Liver (tissue), 3 donors: Measurements from ENCODE around the gene RNF112.

Experiments used
- ATF3 ChIP-seq: IDR thresholded peaks from 2 replicates; pipeline ENCODE4 v1.6.1; 2016; ENCODE audit warnings: antibody characterized with exemption
- CTCF ChIP-seq: fragments of 150-350 bp; IDR thresholded peaks from 2 replicates; pipeline ENCODE4 v1.5.1; 2017; ENCODE audit warnings: improper control_type of control experiment, low read depth, low read length; ENCODE audit not compliant: missing input control
- EGR1 ChIP-seq, 2 donors: IDR thresholded peaks; 2 replicates each; pipeline ENCODE4 v1.6.1; 2016 to 2018; ENCODE audit warnings: antibody characterized with exemption in 2 of 2, low read depth in 2 of 2
- FOXA1 ChIP-seq: IDR thresholded peaks from 2 replicates; pipeline ENCODE4 v1.6.1; 2016; ENCODE audit warnings: antibody characterized with exemption
- GABPA ChIP-seq, 2 donors: IDR thresholded peaks in 1 of 2; conservative IDR thresholded peaks in 1 of 2; 2 replicates each; pipeline ENCODE4 v1.6.1; 2016; ENCODE audit warnings: antibody characterized with exemption in 2 of 2, mild to moderate bottlenecking in 1 of 2, moderate library complexity in 1 of 2
- MAX ChIP-seq: IDR thresholded peaks from 2 replicates; pipeline ENCODE4 v1.6.1; 2016; ENCODE audit warnings: antibody characterized with exemption
- RAD21 ChIP-seq, 2 donors: IDR thresholded peaks; 2 replicates each; pipeline ENCODE4 v1.6.1; 2016; ENCODE audit warnings: antibody characterized with exemption in 2 of 2, mild to moderate bottlenecking in 2 of 2
- SP1 ChIP-seq: IDR thresholded peaks from 2 replicates; pipeline ENCODE4 v1.6.1; 2018; ENCODE audit warnings: antibody characterized with exemption, mild to moderate bottlenecking
- TAF1 ChIP-seq: conservative IDR thresholded peaks from 2 replicates; pipeline ENCODE4 v1.6.1; 2016; ENCODE audit warnings: antibody characterized with exemption, mild to moderate bottlenecking
- donor health status: healthy.
- donor health status: healthy.

GRCh38 chr17:19363114-19363438 is 48.0 kb upstream of the RNF112 start:
- TF ChIP-seq ATF3 (no peak), CTCF (no peak), GABPA (IDR thresholded peaks at IDR 0.05 in 1 of 2, conservative IDR thresholded peaks at IDR 0.05 in 1 of 2) (no peak), FOXA1 (no peak), MAX (no peak), TAF1 (no peak), RAD21 (IDR thresholded peaks at IDR 0.05) (no peak), EGR1 (IDR thresholded peaks at IDR 0.05; ENCODE audit: low read depth in 2 of 2) (no peak), SP1 (no peak)
